Neural cell (in vitro differentiated cells): ENCODE measurements around the gene MAST4. TPM values are rescaled to one million over a fixed set of nuclear protein-coding genes. Genes with fewer than 3 reads are reported as not detected.

Experiments
- H2AFZ ChIP-seq: fragments of 200-600, 300-800 bp; sonication (generic), shearing (Covaris generic); 2 replicates; pipeline ENCODE4 v1.6.0; 2014; ENCODE audit warnings: low read depth, mild to moderate bottlenecking, antibody characterized with exemption, low read length, moderate library complexity
- H3F3A ChIP-seq: fragments of 200-600 bp; shearing (Covaris generic); 2 replicates; pipeline ENCODE4 v1.6.1; 2016; ENCODE audit warnings: mild to moderate bottlenecking, moderate library complexity, mixed read lengths, antibody characterized with exemption, low read length; ENCODE audit not compliant: insufficient read depth, poor library complexity, severe bottlenecking
- H3K27ac ChIP-seq: fragments of 200-600, 300-800 bp; sonication (generic), shearing (Covaris generic); 2 replicates; pipeline ENCODE4 v1.5.1; 2014; ENCODE audit warnings: mild to moderate bottlenecking, low read length, moderate library complexity
- H3K27me3 ChIP-seq: fragments of 300-800, 200-600 bp; sonication (generic), shearing (Covaris generic); 2 replicates; pipeline ENCODE4 v1.6.0; 2014; ENCODE audit warnings: mild to moderate bottlenecking, low read depth, low read length, moderate library complexity; ENCODE audit not compliant: insufficient read depth
- H3K36me3 ChIP-seq: fragments of 300-800, 200-600 bp; sonication (generic), shearing (Covaris generic); 2 replicates; pipeline ENCODE4 v1.5.1; 2014; ENCODE audit warnings: mild to moderate bottlenecking, antibody characterized with exemption, low read length, moderate library complexity; ENCODE audit not compliant: insufficient read depth
- H3K4me2 ChIP-seq: fragments of 300-800, 200-600 bp; sonication (generic), shearing (Covaris generic); 2 replicates; pipeline ENCODE4 v1.6.0; 2014; ENCODE audit warnings: mild to moderate bottlenecking, low read length
- H3K4me3 ChIP-seq: fragments of 300-800, 200-600 bp; sonication (generic), shearing (Covaris generic); 2 replicates; pipeline ENCODE4 v1.5.1; 2014; ENCODE audit warnings: mild to moderate bottlenecking, low read length, moderate library complexity
- H3K79me2 ChIP-seq: fragments of 200-600 bp; shearing (Covaris generic); replicated peaks from 2 replicates; pipeline ENCODE4 v1.6.0; 2014; ENCODE audit warnings: mild to moderate bottlenecking, low read length, moderate library complexity; ENCODE audit not compliant: insufficient read depth
- H3K9ac ChIP-seq: fragments of 300-800, 200-600 bp; sonication (generic), shearing (Covaris generic); 2 replicates; pipeline ENCODE4 v1.6.1; 2016; ENCODE audit warnings: mild to moderate bottlenecking, low read length, mixed read lengths
- H3K9me2 ChIP-seq: fragments of 200-600 bp; shearing (Covaris generic); 2 replicates; pipeline ENCODE4 v1.6.1; 2016; ENCODE audit warnings: mild to moderate bottlenecking, low read length, mixed read lengths; ENCODE audit not compliant: insufficient read depth
- H3K9me3 ChIP-seq: fragments of 200-600, 300-800 bp; sonication (generic), shearing (Covaris generic); 2 replicates; pipeline ENCODE4 v1.6.1; 2016; ENCODE audit warnings: mild to moderate bottlenecking, mixed run types, low read length, moderate library complexity, mixed read lengths
- H4K20me1 ChIP-seq: fragments of 200-600 bp; shearing (Covaris generic); 2 replicates; pipeline ENCODE4 v1.6.1; 2016; ENCODE audit warnings: mild to moderate bottlenecking, mixed run types; ENCODE audit not compliant: insufficient read depth
- EP300 ChIP-seq: fragments of 450-650 bp; conservative IDR thresholded peaks from 2 replicates; pipeline ENCODE4 v1.6.1; 2014; ENCODE audit warnings: antibody characterized with exemption, mild to moderate bottlenecking, moderate library complexity; ENCODE audit not compliant: poor library complexity, severe bottlenecking
- EZH2 ChIP-seq: fragments of 200-600, 300-800 bp; shearing (Covaris generic), sonication (generic); IDR thresholded peaks from 2 replicates; pipeline ENCODE4 v1.6.1; 2014; ENCODE audit warnings: antibody characterized with exemption, low read length, borderline replicate concordance, mild to moderate bottlenecking; ENCODE audit not compliant: insufficient read depth, poor library complexity, severe bottlenecking
- MXI1 ChIP-seq: fragments of 450-650 bp; conservative IDR thresholded peaks from 2 replicates; pipeline ENCODE4 v1.6.1; 2014; ENCODE audit warnings: antibody characterized with exemption, mild to moderate bottlenecking; ENCODE audit not compliant: poor library complexity, severe bottlenecking
- POLR2AphosphoS5 ChIP-seq: IDR thresholded peaks from 2 replicates; pipeline ENCODE4 v1.6.1; 2012
- RAD21 ChIP-seq: fragments of 450-650 bp; conservative IDR thresholded peaks from 2 replicates; pipeline ENCODE4 v1.6.1; 2014; ENCODE audit warnings: antibody characterized with exemption, mild to moderate bottlenecking, moderate library complexity
- SMC3 ChIP-seq: fragments of 450-650 bp; conservative IDR thresholded peaks from 2 replicates; pipeline ENCODE4 v1.6.1; 2014; ENCODE audit warnings: antibody characterized with exemption, mild to moderate bottlenecking, moderate library complexity; ENCODE audit not compliant: poor library complexity
- TAF1 ChIP-seq: IDR thresholded peaks from 2 replicates; pipeline ENCODE4 v1.6.1; 2012; ENCODE audit warnings: low read depth
- polyA plus RNA-seq: library from polyadenylated mRNA; depleted of rRNA; stranded (reverse); fragments of >200 nt; gene quantifications from 2 replicates; pipeline ENCODE4 v1.2.3, GENCODE V29; 2014
- TF ChIP-seq, protein P1 (sequence below): IDR thresholded peaks from 2 replicates; pipeline ENCODE4 v1.6.1; 2012; ENCODE audit warnings: borderline replicate concordance
- TF ChIP-seq, protein P2 (sequence below): fragments of 450-650 bp; IDR thresholded peaks from 2 replicates; pipeline ENCODE4 v1.5.1; 2014; ENCODE audit warnings: antibody characterized with exemption, mild to moderate bottlenecking, moderate library complexity; ENCODE audit not compliant: poor library complexity, severe bottlenecking

The MAST4 gene
- polyA plus RNA-seq, 1 donor from 2014 or later: 2.3 TPM

DNA sequence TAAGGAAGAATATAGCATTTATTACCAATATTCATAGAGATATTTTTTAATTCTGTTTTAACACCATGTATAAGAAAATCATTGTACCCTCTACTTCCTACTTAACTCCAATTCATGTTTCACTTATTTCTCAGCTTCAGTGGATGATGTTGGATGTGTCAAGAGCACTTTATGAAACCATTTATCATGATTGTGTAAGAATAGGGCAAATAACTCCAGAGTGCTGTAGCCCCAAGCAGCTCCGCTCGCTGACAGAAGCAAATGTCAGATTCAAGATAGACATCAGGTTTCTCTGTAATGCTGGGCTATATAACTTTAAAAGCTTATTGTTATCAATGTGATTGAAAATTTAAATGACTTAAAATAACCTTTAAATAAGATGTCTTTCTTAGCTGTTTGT lies 50.4 kb downstream of the MAST4 start:
- Histone ChIP-seq H3K79me2 (no peaks in the 10 kb centered on the region), H3K36me3 (no peaks in the 10 kb centered on the region), H4K20me1 (no peaks in the 10 kb centered on the region), H3K27ac (peak overlapping the region; percentile 56), H3F3A (no peaks in the 10 kb centered on the region), H3K9ac (no peak overlapping the region), H3K4me3 (peak overlapping the region; percentile 7), H3K9me2 (no peaks in the 10 kb centered on the region), H2AFZ (no peak overlapping the region), H3K9me3 (no peaks in the 10 kb centered on the region), H3K4me2 (peak overlapping the region; percentile 43), H3K27me3 (no peaks in the 10 kb centered on the region)
- TF ChIP-seq SMC3: no peak
- no peak for TF ChIP-seq EZH2
- TF ChIP-seq, protein P1, sequence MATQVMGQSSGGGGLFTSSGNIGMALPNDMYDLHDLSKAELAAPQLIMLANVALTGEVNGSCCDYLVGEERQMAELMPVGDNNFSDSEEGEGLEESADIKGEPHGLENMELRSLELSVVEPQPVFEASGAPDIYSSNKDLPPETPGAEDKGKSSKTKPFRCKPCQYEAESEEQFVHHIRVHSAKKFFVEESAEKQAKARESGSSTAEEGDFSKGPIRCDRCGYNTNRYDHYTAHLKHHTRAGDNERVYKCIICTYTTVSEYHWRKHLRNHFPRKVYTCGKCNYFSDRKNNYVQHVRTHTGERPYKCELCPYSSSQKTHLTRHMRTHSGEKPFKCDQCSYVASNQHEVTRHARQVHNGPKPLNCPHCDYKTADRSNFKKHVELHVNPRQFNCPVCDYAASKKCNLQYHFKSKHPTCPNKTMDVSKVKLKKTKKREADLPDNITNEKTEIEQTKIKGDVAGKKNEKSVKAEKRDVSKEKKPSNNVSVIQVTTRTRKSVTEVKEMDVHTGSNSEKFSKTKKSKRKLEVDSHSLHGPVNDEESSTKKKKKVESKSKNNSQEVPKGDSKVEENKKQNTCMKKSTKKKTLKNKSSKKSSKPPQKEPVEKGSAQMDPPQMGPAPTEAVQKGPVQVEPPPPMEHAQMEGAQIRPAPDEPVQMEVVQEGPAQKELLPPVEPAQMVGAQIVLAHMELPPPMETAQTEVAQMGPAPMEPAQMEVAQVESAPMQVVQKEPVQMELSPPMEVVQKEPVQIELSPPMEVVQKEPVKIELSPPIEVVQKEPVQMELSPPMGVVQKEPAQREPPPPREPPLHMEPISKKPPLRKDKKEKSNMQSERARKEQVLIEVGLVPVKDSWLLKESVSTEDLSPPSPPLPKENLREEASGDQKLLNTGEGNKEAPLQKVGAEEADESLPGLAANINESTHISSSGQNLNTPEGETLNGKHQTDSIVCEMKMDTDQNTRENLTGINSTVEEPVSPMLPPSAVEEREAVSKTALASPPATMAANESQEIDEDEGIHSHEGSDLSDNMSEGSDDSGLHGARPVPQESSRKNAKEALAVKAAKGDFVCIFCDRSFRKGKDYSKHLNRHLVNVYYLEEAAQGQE: peak; percentile 30
- TF ChIP-seq TAF1: no peak
- peak; percentile 93 for TF ChIP-seq EP300
- peak; percentile 88 for TF ChIP-seq POLR2AphosphoS5
- no peak for TF ChIP-seq MXI1
- TF ChIP-seq, protein P2, sequence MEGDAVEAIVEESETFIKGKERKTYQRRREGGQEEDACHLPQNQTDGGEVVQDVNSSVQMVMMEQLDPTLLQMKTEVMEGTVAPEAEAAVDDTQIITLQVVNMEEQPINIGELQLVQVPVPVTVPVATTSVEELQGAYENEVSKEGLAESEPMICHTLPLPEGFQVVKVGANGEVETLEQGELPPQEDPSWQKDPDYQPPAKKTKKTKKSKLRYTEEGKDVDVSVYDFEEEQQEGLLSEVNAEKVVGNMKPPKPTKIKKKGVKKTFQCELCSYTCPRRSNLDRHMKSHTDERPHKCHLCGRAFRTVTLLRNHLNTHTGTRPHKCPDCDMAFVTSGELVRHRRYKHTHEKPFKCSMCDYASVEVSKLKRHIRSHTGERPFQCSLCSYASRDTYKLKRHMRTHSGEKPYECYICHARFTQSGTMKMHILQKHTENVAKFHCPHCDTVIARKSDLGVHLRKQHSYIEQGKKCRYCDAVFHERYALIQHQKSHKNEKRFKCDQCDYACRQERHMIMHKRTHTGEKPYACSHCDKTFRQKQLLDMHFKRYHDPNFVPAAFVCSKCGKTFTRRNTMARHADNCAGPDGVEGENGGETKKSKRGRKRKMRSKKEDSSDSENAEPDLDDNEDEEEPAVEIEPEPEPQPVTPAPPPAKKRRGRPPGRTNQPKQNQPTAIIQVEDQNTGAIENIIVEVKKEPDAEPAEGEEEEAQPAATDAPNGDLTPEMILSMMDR: no peak
- no peak for TF ChIP-seq RAD21

DNA sequence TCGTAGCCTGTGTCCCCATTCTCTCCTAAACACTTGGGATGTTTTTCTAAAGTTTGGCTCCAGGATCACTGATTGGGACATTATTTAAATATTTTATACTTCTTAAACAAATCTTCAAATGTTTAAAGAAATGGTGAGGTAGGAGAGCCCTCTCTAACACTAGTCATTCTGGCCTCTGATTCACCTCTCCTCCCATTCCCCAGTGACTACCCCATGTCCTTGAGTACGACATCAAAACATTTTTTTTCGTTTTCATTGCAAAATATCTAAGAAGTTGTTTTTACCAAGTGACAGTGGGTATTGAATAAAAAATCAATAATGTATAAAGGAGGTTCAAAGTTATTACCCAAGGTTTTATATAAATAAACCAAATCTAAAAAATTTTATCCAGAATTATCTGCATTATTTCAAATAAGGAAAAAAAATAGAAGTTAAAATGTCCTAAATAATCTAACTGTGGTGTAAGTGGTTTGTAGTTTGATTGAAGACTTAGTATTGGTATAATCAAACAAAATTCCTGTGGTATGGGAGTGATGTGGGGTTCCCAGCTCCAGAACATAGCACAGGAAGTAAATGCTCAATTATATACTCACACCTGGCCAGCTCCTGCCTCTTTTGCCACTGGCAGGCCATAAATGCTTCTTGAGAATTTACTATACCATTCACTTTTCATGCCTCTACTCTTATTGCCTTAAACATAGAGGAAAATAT lies 51.1 kb downstream of the MAST4 start:
- Histone ChIP-seq H3K4me2 (no peak overlapping the region), H3K4me3 (peak overlapping the region; percentile 7), H3K9me2 (no peaks in the 10 kb centered on the region), H3K9ac (no peak overlapping the region), H4K20me1 (no peaks in the 10 kb centered on the region), H3F3A (no peaks in the 10 kb centered on the region), H3K27ac (peak overlapping the region; percentile 56), H3K79me2 (no peaks in the 10 kb centered on the region), H3K36me3 (no peaks in the 10 kb centered on the region), H3K27me3 (no peaks in the 10 kb centered on the region), H2AFZ (no peak overlapping the region), H3K9me3 (no peaks in the 10 kb centered on the region)
- TF ChIP-seq, protein P1: no peak
- no peak for TF ChIP-seq RAD21
- TF ChIP-seq MXI1: no peak
- TF ChIP-seq SMC3: no peak
- no peak for TF ChIP-seq EZH2
- TF ChIP-seq TAF1: no peak
- TF ChIP-seq, protein P2: no peak
- no peak for TF ChIP-seq EP300
- TF ChIP-seq POLR2AphosphoS5: no peak
